NT2/D1 (cell line): Measurements from ENCODE around the gene ROR2.
"Not testable (repeated sequence)": the region's sequence is repeated elsewhere in the genome, so short reads cannot be mapped to it uniquely, and the experiment has no call there.

Source experiments
- DNase-seq: peaks from one replicate; pipeline ENCODE4 v3.0.0-alpha.2; 2011; ENCODE audit warnings: low read depth, low spot score
- H3K27me3 ChIP-seq: 2 replicates; pipeline ENCODE4 v1.6.0; 2011; ENCODE audit warnings: mild to moderate bottlenecking; ENCODE audit not compliant: insufficient read length, insufficient read depth
- H3K36me3 ChIP-seq: 2 replicates; pipeline ENCODE4 v1.6.1; 2011; ENCODE audit warnings: mild to moderate bottlenecking, low read length, mixed read lengths; ENCODE audit not compliant: insufficient read depth, insufficient read length
- H3K4me1 ChIP-seq: 2 replicates; pipeline ENCODE4 v1.5.1; 2011; ENCODE audit not compliant: insufficient read depth, insufficient read length
- H3K4me3 ChIP-seq: 2 replicates; pipeline ENCODE4 v1.5.1; 2011; ENCODE audit warnings: low read depth; ENCODE audit not compliant: insufficient read length
- H3K9ac ChIP-seq: 2 replicates; pipeline ENCODE4 v1.6.0; 2011; ENCODE audit warnings: low read depth; ENCODE audit not compliant: insufficient read length
- H3K9me3 ChIP-seq: 2 replicates; pipeline ENCODE4 v1.5.1; 2011; ENCODE audit warnings: mild to moderate bottlenecking, low read length; ENCODE audit not compliant: insufficient read depth
- SUZ12 ChIP-seq: IDR thresholded peaks from 2 replicates; pipeline ENCODE4 v1.6.1; 2011; ENCODE audit not compliant: insufficient read length, insufficient read depth; ENCODE audit errors: extremely low read depth
- YY1 ChIP-seq: IDR thresholded peaks from 2 replicates; pipeline ENCODE4 v1.6.1; 2011; ENCODE audit not compliant: insufficient read length, insufficient read depth
- ZNF274 ChIP-seq: IDR thresholded peaks from 2 replicates; pipeline ENCODE4 v1.6.1; 2011; ENCODE audit warnings: mild to moderate bottlenecking, low read depth, low read length

The ROR2 gene

GRCh38 chr9:91639054-91639453 is 311.0 kb downstream of the ROR2 start:
- no peaks in the 10 kb centered on the region for H3K36me3 ChIP-seq
- no peak for TF ChIP-seq YY1
- no peak for TF ChIP-seq ZNF274
- TF ChIP-seq SUZ12: no peak
- no peak for DNase-seq
- no peaks in the 10 kb centered on the region for H3K27me3 ChIP-seq
- no peaks in the 10 kb centered on the region for H3K9me3 ChIP-seq
- H3K9ac ChIP-seq: no peak overlapping the region
- no peak overlapping the region for H3K4me3 ChIP-seq
- H3K4me1 ChIP-seq: no peaks in the 10 kb centered on the region

DNA sequence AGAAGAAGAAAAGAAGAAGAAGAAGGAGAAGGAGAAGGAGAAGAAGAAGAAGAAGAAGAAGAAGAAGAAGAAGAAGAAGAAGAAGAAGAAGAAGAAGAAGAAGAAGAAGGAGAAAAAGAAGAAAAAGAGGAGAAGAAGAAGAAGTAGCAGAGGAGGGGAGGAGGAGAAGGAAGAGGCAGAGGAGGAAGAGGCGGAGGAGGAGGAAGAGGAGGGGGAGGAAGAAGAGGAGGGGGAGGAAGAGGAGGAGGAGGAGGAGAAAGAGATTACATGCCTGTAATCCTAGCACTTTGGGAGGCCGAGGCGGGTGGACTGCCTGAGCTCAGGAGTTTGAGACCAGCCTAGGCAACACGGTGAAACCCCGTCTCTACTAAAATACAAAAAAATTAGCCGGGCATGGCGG is 315.2 kb downstream of the ROR2 start:
- H3K4me3 ChIP-seq, H3K36me3 ChIP-seq, H3K9ac ChIP-seq, DNase-seq, H3K27me3 ChIP-seq, H3K4me1 ChIP-seq, H3K9me3 ChIP-seq: not testable (repeated sequence)

DNA sequence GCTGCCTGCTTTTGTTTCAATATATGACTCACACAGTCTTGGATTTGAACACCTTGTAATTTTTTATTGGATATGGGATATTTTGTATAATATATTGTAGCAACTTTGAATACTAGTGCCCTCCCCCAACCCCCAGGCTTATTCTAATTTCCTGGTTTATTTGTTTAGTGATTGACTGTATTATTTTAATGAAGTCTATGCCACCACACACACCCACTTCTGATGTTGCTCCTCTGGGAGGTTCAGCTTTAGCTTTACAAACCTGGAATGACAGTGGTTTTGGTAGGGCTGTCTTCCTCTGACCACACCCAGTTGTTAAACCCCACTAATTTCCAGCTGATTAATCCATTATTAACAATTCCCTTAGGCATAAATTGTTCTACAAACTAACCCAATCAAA is 320.3 kb downstream of the ROR2 start:
- Histone ChIP-seq H3K27me3 (peaks cover 4% of the 10 kb centered on the region), H3K9ac (no peak overlapping the region), H3K4me3 (no peak overlapping the region), H3K4me1 (no peaks in the 10 kb centered on the region), H3K36me3 (no peaks in the 10 kb centered on the region), H3K9me3 (peaks cover 12% of the 10 kb centered on the region)
- TF ChIP-seq YY1 (no peak), SUZ12 (no peak), ZNF274 (no peak)
- no peak for DNase-seq

DNA sequence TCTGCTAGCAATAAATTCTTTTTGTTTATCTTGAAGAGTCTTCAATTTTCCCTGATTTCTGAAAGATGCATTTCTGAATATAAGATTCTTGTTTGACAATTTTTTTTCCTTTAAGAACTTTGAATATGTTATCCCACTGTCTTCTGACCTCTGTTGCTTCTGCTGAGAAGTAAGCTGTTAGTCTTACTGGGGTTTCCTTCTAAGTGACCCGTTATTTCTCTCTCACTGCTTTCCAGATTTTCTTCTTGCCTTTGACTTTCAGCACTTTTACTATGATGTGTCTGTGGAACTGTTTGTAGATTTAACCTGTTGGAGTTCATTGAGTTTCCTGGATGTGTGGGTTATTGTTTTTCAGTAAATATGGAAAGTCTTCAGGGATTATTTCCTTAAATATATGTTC is 321.1 kb downstream of the ROR2 start:
- Histone ChIP-seq H3K4me1 (no peaks in the 10 kb centered on the region), H3K27me3 (peaks cover 4% of the 10 kb centered on the region), H3K36me3 (no peaks in the 10 kb centered on the region), H3K9me3 (peaks cover 12% of the 10 kb centered on the region), H3K9ac (no peak overlapping the region), H3K4me3 (no peak overlapping the region)
- TF ChIP-seq YY1 (no peak), SUZ12 (no peak), ZNF274 (no peak)
- DNase-seq: no peak

- H3K27me3 ChIP-seq: no peaks in the 10 kb centered on the region
- no peak for DNase-seq
- peaks cover 12% of the 10 kb centered on the region for H3K9me3 ChIP-seq
- no peak overlapping the region for H3K9ac ChIP-seq
- TF ChIP-seq ZNF274: no peak
- TF ChIP-seq YY1: no peak
- no peak for TF ChIP-seq SUZ12
- H3K4me1 ChIP-seq: no peaks in the 10 kb centered on the region
- H3K4me3 ChIP-seq: no peak overlapping the region
- no peaks in the 10 kb centered on the region for H3K36me3 ChIP-seq
Measured at GRCh38 chr9:91625331-91625730, 324.7 kb downstream of the ROR2 start.

GRCh38 chr9:91623004-91623403 is 327.0 kb downstream of the ROR2 start:
- H3K4me3 ChIP-seq: no peak overlapping the region
- no peaks in the 10 kb centered on the region for H3K4me1 ChIP-seq
- H3K36me3 ChIP-seq: no peaks in the 10 kb centered on the region
- no peak for DNase-seq
- H3K27me3 ChIP-seq: no peaks in the 10 kb centered on the region
- H3K9me3 ChIP-seq: no peaks in the 10 kb centered on the region
- no peak overlapping the region for H3K9ac ChIP-seq
- TF ChIP-seq YY1 (no peak), ZNF274 (no peak), SUZ12 (no peak)

GRCh38 chr9:91622121-91622520 is 327.9 kb downstream of the ROR2 start:
- not testable (repeated sequence) for H3K4me3 ChIP-seq, H3K4me1 ChIP-seq, H3K36me3 ChIP-seq, H3K27me3 ChIP-seq, H3K9me3 ChIP-seq, H3K9ac ChIP-seq, DNase-seq

DNA sequence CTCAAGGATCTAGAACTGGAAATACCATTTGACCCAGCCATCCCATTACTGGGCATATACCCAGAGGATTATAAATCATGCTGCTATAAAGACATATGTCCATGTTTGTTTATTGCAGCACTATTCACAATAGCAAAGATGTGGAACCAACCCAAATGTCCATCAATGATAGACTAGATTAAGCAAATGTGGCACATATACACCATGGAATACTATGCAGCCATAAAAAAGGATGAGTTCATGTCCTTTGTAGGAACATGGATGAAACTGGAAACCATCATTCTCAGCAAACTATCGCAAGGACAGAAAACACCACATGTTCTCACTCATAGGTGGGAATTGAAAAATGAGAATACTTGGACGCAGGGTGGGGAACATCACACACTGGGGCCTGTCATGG is 336.0 kb downstream of the ROR2 start:
- H3K4me1 ChIP-seq, H3K27me3 ChIP-seq, H3K36me3 ChIP-seq, H3K9me3 ChIP-seq, H3K4me3 ChIP-seq, H3K9ac ChIP-seq, DNase-seq: not testable (repeated sequence)
